IMR-90 (cell line): ENCODE data around the gene STRA8. TPM values are rescaled to one million over a fixed set of nuclear protein-coding genes. Genes with fewer than 3 reads are reported as not detected.

Experiments used
- ATAC-seq: fragments of 200-7000 bp; cut with Tn5 transposase; 2 replicates; pipeline ENCODE4 v1.9.1; 2020; ENCODE audit warnings: low read depth, mild to moderate bottlenecking, moderate library complexity
- BruUV-seq: library from RNA; stranded (reverse); fragments of 400-500 nt; replicated peaks from 2 replicates; lab custom pipeline; 2021; lab: Mats Ljungman, UMichigan
- CTCF ChIA-PET: fragments of 300-600 bp; formaldehyde crosslinking; extraction: SDS; loops from one replicate; lab custom pipeline; 2021; ENCODE audit warnings: antibody characterized with exemption; lab: Yijun Ruan, JAX
- POLR2A ChIA-PET: fragments of 300-600 bp; sonication (Branson Sonifier 250); formaldehyde crosslinking; loops from one replicate; lab custom pipeline; 2022; ENCODE audit warnings: antibody characterized with exemption; ENCODE audit not compliant: unreplicated experiment; lab: Charles Lee
- DNase-seq: peaks from one replicate; pipeline ENCODE4 v3.0.0; 2013
- H2AFZ ChIP-seq: replicated peaks from 2 replicates; pipeline ENCODE3; 2013; ENCODE audit warnings: low read length, mild to moderate bottlenecking; ENCODE audit not compliant: poor library complexity
- H2AK5ac ChIP-seq: 2 replicates; pipeline ENCODE4 v1.6.1; 2013; ENCODE audit warnings: low read depth, low read length, inconsistent platforms
- H2AK9ac ChIP-seq: replicated peaks from 2 replicates; pipeline ENCODE3; 2013; ENCODE audit warnings: mild to moderate bottlenecking, low read depth, low read length, moderate library complexity; ENCODE audit not compliant: poor library complexity
- H2BK120ac ChIP-seq: 2 replicates; pipeline ENCODE4 v1.6.1; 2013; ENCODE audit warnings: low read depth, low read length, inconsistent platforms
- H2BK15ac ChIP-seq: 3 replicates; pipeline ENCODE4 v1.6.1; 2013; ENCODE audit warnings: low read depth, low read length, inconsistent platforms
- H2BK20ac ChIP-seq: 2 replicates; pipeline ENCODE4 v1.6.1; 2013; ENCODE audit warnings: low read depth, mild to moderate bottlenecking, inconsistent platforms, low read length, moderate library complexity
- H2BK5ac ChIP-seq: 2 replicates; pipeline ENCODE4 v1.6.1; 2013; ENCODE audit warnings: mild to moderate bottlenecking, low read depth, low read length, inconsistent platforms; ENCODE audit not compliant: poor library complexity, severe bottlenecking
- H3K14ac ChIP-seq: replicated peaks from 2 replicates; pipeline ENCODE4 v1.6.1; 2013; ENCODE audit warnings: low read depth, low read length, inconsistent platforms
- H3K18ac ChIP-seq: 2 replicates; pipeline ENCODE4 v1.6.1; 2013; ENCODE audit warnings: low read depth, low read length, control low read depth
- H3K23ac ChIP-seq: 2 replicates; pipeline ENCODE4 v1.6.1; 2013; ENCODE audit warnings: low read depth, low read length, inconsistent platforms
- H3K27ac ChIP-seq: 2 replicates; pipeline ENCODE4 v1.5.1; 2013; ENCODE audit warnings: mild to moderate bottlenecking, control low read depth, low read length; ENCODE audit not compliant: insufficient read depth
- H3K27me3 ChIP-seq: 2 replicates; pipeline ENCODE4 v1.6.1; 2013; ENCODE audit warnings: low read length; ENCODE audit not compliant: control insufficient read depth, insufficient read depth
- H3K36me3 ChIP-seq: 2 replicates; pipeline ENCODE4 v1.6.1; 2013; ENCODE audit warnings: low read length, mixed read lengths; ENCODE audit not compliant: control insufficient read depth, insufficient read depth
- H3K4ac ChIP-seq: 2 replicates; pipeline ENCODE4 v1.6.1; 2013; ENCODE audit warnings: low read depth, low read length, inconsistent platforms
- H3K4me1 ChIP-seq: 2 replicates; pipeline ENCODE4 v1.6.1; 2013; ENCODE audit warnings: low read length, mixed read lengths; ENCODE audit not compliant: control insufficient read depth, insufficient read depth
- H3K4me2 ChIP-seq: 2 replicates; pipeline ENCODE4 v1.6.1; 2013; ENCODE audit warnings: low read depth, mild to moderate bottlenecking, control low read depth, low read length, moderate library complexity
- H3K4me3 ChIP-seq: 2 replicates; pipeline ENCODE4 v1.5.1; 2013; ENCODE audit warnings: low read depth, mild to moderate bottlenecking, control low read depth, low read length, moderate library complexity; ENCODE audit not compliant: insufficient read depth
- H3K56ac ChIP-seq: 2 replicates; pipeline ENCODE4 v1.6.1; 2013; ENCODE audit warnings: low read length, inconsistent platforms; ENCODE audit not compliant: insufficient read depth; ENCODE audit errors: extremely low read depth
- H3K79me1 ChIP-seq, 2 experiments: 2 replicates each; pipeline ENCODE4 v1.6.1; 2013; ENCODE audit warnings: low read length in 2 of 2, inconsistent platforms in 1 of 2, low read depth in 1 of 2
- H3K9ac ChIP-seq: 2 replicates; pipeline ENCODE4 v1.6.1; 2013; ENCODE audit warnings: low read depth, low read length, control low read depth
- H3K9me1 ChIP-seq: 2 replicates; pipeline ENCODE4 v1.6.1; 2013; ENCODE audit warnings: low read length, inconsistent platforms; ENCODE audit not compliant: insufficient read depth
- H3K9me3 ChIP-seq: 2 replicates; pipeline ENCODE4 v1.6.1; 2013; ENCODE audit warnings: low read length; ENCODE audit not compliant: control insufficient read depth, insufficient read depth
- H4K20me1 ChIP-seq: 2 replicates; pipeline ENCODE4 v1.6.1; 2013; ENCODE audit warnings: low read length, inconsistent platforms; ENCODE audit not compliant: insufficient read depth
- H4K5ac ChIP-seq: 2 replicates; pipeline ENCODE4 v1.6.1; 2013; ENCODE audit warnings: mild to moderate bottlenecking, low read depth, low read length, control low read depth
- H4K8ac ChIP-seq, 2 experiments: 2 replicates each; pipeline ENCODE4 v1.6.1; 2013; ENCODE audit warnings: low read depth in 2 of 2, low read length in 2 of 2, control low read depth in 1 of 2, inconsistent platforms in 1 of 2
- H4K91ac ChIP-seq: 2 replicates; pipeline ENCODE4 v1.6.1; 2013; ENCODE audit warnings: low read depth, low read length, inconsistent platforms; ENCODE audit not compliant: insufficient read depth
- CEBPB ChIP-seq: IDR thresholded peaks from 2 replicates; pipeline ENCODE4 v1.6.1; 2012; ENCODE audit warnings: low read depth, low read length, improper control_type of control experiment
- CHD1 ChIP-seq: IDR thresholded peaks from 2 replicates; pipeline ENCODE4 v1.6.1; 2012; ENCODE audit warnings: low read depth, low read length, improper control_type of control experiment
- CTCF ChIP-seq: conservative IDR thresholded peaks from 2 replicates; pipeline ENCODE4 v1.5.1; 2012; ENCODE audit warnings: mild to moderate bottlenecking, low read depth, low read length, improper control_type of control experiment
- FOS ChIP-seq: fragments of 150-350 bp; IDR thresholded peaks from 2 replicates; pipeline ENCODE4 v1.6.1; 2016; ENCODE audit warnings: low read depth, low read length
- MAZ ChIP-seq: IDR thresholded peaks from 2 replicates; pipeline ENCODE4 v1.6.1; 2012; ENCODE audit warnings: low read depth, mild to moderate bottlenecking, low read length, improper control_type of control experiment, moderate library complexity, borderline replicate concordance
- MXI1 ChIP-seq: IDR thresholded peaks from 2 replicates; pipeline ENCODE4 v1.6.1; 2012; ENCODE audit warnings: low read depth, mild to moderate bottlenecking, low read length, moderate library complexity, borderline replicate concordance
- NFE2L2 ChIP-seq: fragments of 150-350 bp; IDR thresholded peaks from 2 replicates; pipeline ENCODE4 v1.6.1; 2016; ENCODE audit warnings: low read depth, mild to moderate bottlenecking, low read length
- POLR2A ChIP-seq: IDR thresholded peaks from 2 replicates; pipeline ENCODE4 v1.6.1; 2012; ENCODE audit warnings: mild to moderate bottlenecking, low read depth, low read length
- RCOR1 ChIP-seq: IDR thresholded peaks from 2 replicates; pipeline ENCODE4 v1.6.1; 2012; ENCODE audit warnings: mild to moderate bottlenecking, low read length, improper control_type of control experiment; ENCODE audit not compliant: insufficient replicate concordance
- RFX5 ChIP-seq: IDR thresholded peaks from 2 replicates; pipeline ENCODE4 v1.8.0; 2012; ENCODE audit warnings: low read depth, mild to moderate bottlenecking, low read length, moderate library complexity
- SMC3 ChIP-seq: fragments of 150-350 bp; IDR thresholded peaks from 2 replicates; pipeline ENCODE4 v1.6.1; 2016; ENCODE audit warnings: low read depth, mild to moderate bottlenecking, antibody characterized with exemption, low read length, moderate library complexity
- WGBS, 2 experiments: methylation state at CpG; one replicate each; pipeline versions ENCODE4 v1.1.5 to v1.1.7; 2013; ENCODE audit warnings: missing lambda C conversion rate in 2 of 2; ENCODE audit not compliant: insufficient read length in 1 of 2; ENCODE audit errors: extremely low coverage in 2 of 2; 5-methylcytosine and 5-hydroxymethylcytosine counted together
- dilution Hi-C: fragments of 300-500 bp; cut with HindIII; formaldehyde crosslinking; loops from one replicate; pipeline ENCODE4 v1.14.3; 2018; ENCODE audit warnings: low sequenced_read_pairs; ENCODE audit not compliant: unreplicated experiment
- in situ Hi-C: fragments of 300-500 bp; cut with MboI; formaldehyde crosslinking; loops from 3 replicates; pipeline ENCODE4 v1.14.3; 2019; ENCODE audit warnings: low sequenced_read_pairs, inconsistent platforms, mixed read lengths
- intact Hi-C: fragments of 100-400 bp; cut with micrococcal nuclease; formaldehyde crosslinking; loops from 2 replicates; pipeline ENCODE4 v1.10.0; 2022
- polyA plus RNA-seq, 3 experiments: library from polyadenylated mRNA; depleted of rRNA; stranded (reverse); fragments of >200 nt; gene quantifications; 2 replicates each; pipeline ENCODE4 v1.2.3, GENCODE V29; 2012; ENCODE audit warnings: low replicate concordance in 1 of 3
- total RNA-seq: library from RNA; depleted of rRNA; stranded (reverse); fragments of >200 nt; gene quantifications from 2 replicates; pipeline ENCODE4 v1.2.3, GENCODE V29; 2012

Gene STRA8
- total and polyA plus RNA-seq, 2 of the 4 experiments (the other 2 are of a cell fraction) = not detected

GRCh38 chr7:135207406-135208101 is 26.1 kb upstream of the STRA8 start:
- Histone ChIP-seq H2AK5ac (no peak overlapping the region), H3K36me3 (peaks cover 5% of the 10 kb centered on the region), H2BK15ac (no peak overlapping the region), H2BK5ac (no peak overlapping the region), H3K9ac (no peak overlapping the region), H3K14ac (no peak overlapping the region), H4K91ac (peak overlapping the region; percentile 35; the same call in 1 of the 2 replicates), H3K23ac (no peak overlapping the region), H4K8ac (no peak overlapping the region), H3K4me1 (peaks cover 8% of the 10 kb centered on the region; the same call in 1 of the 2 replicates), H3K4me2 (no peak overlapping the region), H3K9me1 (peaks cover 20% of the 10 kb centered on the region), H3K79me1 (peaks cover 8 to 40% of the 10 kb centered on the region in 2 experiments; a peak in 3 of 4 replicates), H4K5ac (no peak overlapping the region), H3K9me3 (no peaks in the 10 kb centered on the region), H2AK9ac (peak overlapping the region; percentile 28), H3K27ac (no peak overlapping the region), H2BK120ac (no peak overlapping the region), H2BK20ac (no peak overlapping the region), H3K4ac (no peak overlapping the region), H2AFZ (no peak overlapping the region), H3K56ac (no peak overlapping the region), H3K27me3 (no peaks in the 10 kb centered on the region), H3K4me3 (no peak overlapping the region), H3K18ac (no peak overlapping the region), H4K20me1 (no peaks in the 10 kb centered on the region)
- DNase-seq (no peak), ATAC-seq (no peak)
- ChIA-PET POLR2A (no interaction called here), CTCF (no interaction called here)
- 95% methylated on average over 4 of the region's 8 CpGs; no CpG with 5 or more reads in 1 of the 2 experiments for WGBS, 2 experiments
- dilution Hi-C loops = no loop called here
- in situ Hi-C loops = no loop called here
- intact Hi-C loops = no loop called here
- TF ChIP-seq SMC3 (no peak), NFE2L2 (no peak), CEBPB (no peak), MAZ (no peak), CTCF (no peak), MXI1 (no peak), POLR2A (no peak), CHD1 (no peak), FOS (no peak), RFX5 (no peak), RCOR1 (no peak)
- BruUV-seq = no TSS peak
